A673 (cell line): Measurements from ENCODE around the gene MICOS13.

Source experiments
- CTCF ChIP-seq: fragments of 300-800, 200-600 bp; sonication (generic); conservative IDR thresholded peaks from 2 replicates; pipeline ENCODE4 v1.5.1; 2017; ENCODE audit warnings: low read depth, mild to moderate bottlenecking, antibody characterized with exemption, low read length, moderate library complexity, mixed read lengths
- EZH2 ChIP-seq: fragments of 200-600 bp; sonication (generic); IDR thresholded peaks from 2 replicates; pipeline ENCODE4 v1.6.1; 2017; ENCODE audit warnings: borderline replicate concordance, low read depth, mild to moderate bottlenecking, mixed read lengths, antibody characterized with exemption, low read length; ENCODE audit not compliant: poor library complexity, severe bottlenecking

GRCh38 chr19:5687360-5688198 is 7.3 kb upstream of the MICOS13 start:
- TF ChIP-seq CTCF (no peak; the same call in 1 of the 2 replicates), EZH2 (no peak)
